GM23338 (cell line): ENCODE results near the gene INPP1. TPM values are rescaled to one million over a fixed set of nuclear protein-coding genes. Genes with fewer than 3 reads are reported as not detected.

ENCODE experiments used
- ATAC-seq: fragments of 200-7000 bp; cut with Tn5 transposase; 3 replicates; pipeline ENCODE4 v1.9.1; 2020
- DNase-seq: peaks from one replicate; pipeline ENCODE4 v3.0.0-alpha.2; 2015; ENCODE audit warnings: low spot score
- H2AFZ ChIP-seq: fragments of 200-600 bp; sonication (generic); 2 replicates; pipeline ENCODE4 v1.8.0; 2016; ENCODE audit warnings: antibody characterized with exemption, mild to moderate bottlenecking, moderate library complexity
- H3F3A ChIP-seq: fragments of 200-600 bp; sonication (generic); replicated peaks from 2 replicates; pipeline ENCODE4 v1.8.0; 2017; ENCODE audit warnings: antibody characterized with exemption, mixed run types, low read depth
- H3K27ac ChIP-seq: fragments of 200-600 bp; sonication (generic); 2 replicates; pipeline ENCODE4 v1.6.1; 2016; ENCODE audit warnings: low read depth
- H3K27me3 ChIP-seq: fragments of 200-600 bp; sonication (generic); 2 replicates; pipeline ENCODE4 v1.8.0; 2016; ENCODE audit warnings: mild to moderate bottlenecking, mixed run types, moderate library complexity; ENCODE audit not compliant: insufficient read depth
- H3K36me3 ChIP-seq: fragments of 200-600 bp; sonication (generic); 2 replicates; pipeline ENCODE4 v1.8.0; 2016; ENCODE audit warnings: mild to moderate bottlenecking; ENCODE audit not compliant: insufficient read depth
- H3K4me1 ChIP-seq: fragments of 200-600 bp; sonication (generic); 2 replicates; pipeline ENCODE4 v1.8.0; 2016; ENCODE audit warnings: mild to moderate bottlenecking, moderate library complexity; ENCODE audit not compliant: insufficient read depth
- H3K4me2 ChIP-seq: fragments of 200-600 bp; sonication (generic); 2 replicates; pipeline ENCODE4 v1.7.1; 2017; ENCODE audit warnings: mixed run types
- H3K4me3 ChIP-seq: fragments of 200-600 bp; sonication (generic); 2 replicates; pipeline ENCODE4 v1.6.1; 2016; ENCODE audit warnings: mixed run types
- H3K79me2 ChIP-seq: fragments of 200-600 bp; sonication (generic); replicated peaks from 2 replicates; pipeline ENCODE4 v1.8.0; 2017; ENCODE audit warnings: mild to moderate bottlenecking; ENCODE audit not compliant: insufficient read depth
- H3K9me2 ChIP-seq: fragments of 200-600 bp; sonication (generic); 2 replicates; pipeline ENCODE4 v1.8.0; 2017; ENCODE audit not compliant: insufficient read depth
- H4K20me1 ChIP-seq: fragments of 200-600 bp; sonication (generic); replicated peaks from 2 replicates; pipeline ENCODE4 v1.8.0; 2017; ENCODE audit warnings: mild to moderate bottlenecking; ENCODE audit not compliant: insufficient read depth
- H3K27ac Mint-ChIP-seq: 2 replicates; pipeline ENCODE4 v1.8.0; 2020; ENCODE audit warnings: inconsistent platforms, mild to moderate bottlenecking, moderate library complexity, mixed read lengths
- H3K27me3 Mint-ChIP-seq: 3 replicates; pipeline ENCODE4 v1.8.0; 2022; ENCODE audit warnings: low read depth, mild to moderate bottlenecking, moderate library complexity, mixed read lengths, inconsistent platforms; ENCODE audit not compliant: insufficient read depth, poor library complexity
- H3K36me3 Mint-ChIP-seq: 3 replicates; pipeline ENCODE4 v1.8.0; 2021; ENCODE audit warnings: low read depth, mild to moderate bottlenecking, inconsistent platforms, moderate library complexity, mixed read lengths
- H3K4me1 Mint-ChIP-seq: 3 replicates; pipeline ENCODE4 v1.8.0; 2020; ENCODE audit warnings: mild to moderate bottlenecking, inconsistent platforms, mixed read lengths
- H3K4me3 Mint-ChIP-seq: 3 replicates; pipeline ENCODE4 v1.8.0; 2021; ENCODE audit warnings: moderate library complexity, mild to moderate bottlenecking, inconsistent platforms, mixed read lengths
- H3K9me3 Mint-ChIP-seq: 3 replicates; pipeline ENCODE4 v1.8.0; 2020; ENCODE audit warnings: moderate library complexity, mild to moderate bottlenecking, inconsistent platforms, mixed read lengths
- CREB1 ChIP-seq: fragments of 250-450 bp; sonication (Bioruptor Pico); IDR thresholded peaks from 2 replicates; pipeline ENCODE4 v1.5.0; 2020; ENCODE audit warnings: low read depth, mild to moderate bottlenecking, moderate library complexity
- CTCF ChIP-seq, 2 experiments: fragments of 200-600 bp in 1 of 2; sonication (generic) in 1 of 2; conservative IDR thresholded peaks; 2 replicates each; pipeline versions ENCODE4 v1.5.1 to v1.6.1; 2016 to 2017; ENCODE audit warnings: antibody characterized with exemption in 2 of 2, low read depth in 2 of 2, mild to moderate bottlenecking in 2 of 2, moderate library complexity in 1 of 2
- ETS1 ChIP-seq: IDR thresholded peaks from 2 replicates; pipeline ENCODE4 v1.6.1; 2016; ENCODE audit warnings: antibody characterized with exemption
- EZH2 ChIP-seq: fragments of 200-600 bp; sonication (generic); IDR thresholded peaks from one replicate; pipeline ENCODE4 v1.8.0; 2017; ENCODE audit warnings: antibody characterized with exemption, mild to moderate bottlenecking, low read depth; ENCODE audit not compliant: unreplicated experiment
- JUNB ChIP-seq: IDR thresholded peaks from one replicate; pipeline ENCODE4 v1.6.1; 2016; ENCODE audit warnings: antibody characterized with exemption; ENCODE audit not compliant: unreplicated experiment
- NANOG ChIP-seq: IDR thresholded peaks from 2 replicates; pipeline ENCODE4 v1.6.1; 2016; ENCODE audit warnings: antibody characterized with exemption, borderline replicate concordance
- POLR2AphosphoS5 ChIP-seq: IDR thresholded peaks from 2 replicates; pipeline ENCODE4 v1.6.1; 2016; ENCODE audit warnings: antibody characterized with exemption, low read depth
- STAT1 ChIP-seq: IDR thresholded peaks from one replicate; pipeline ENCODE4 v1.6.1; 2016; ENCODE audit warnings: antibody characterized with exemption; ENCODE audit not compliant: unreplicated experiment
- ZNF114 ChIP-seq: fragments of 250-450 bp; sonication (Bioruptor Pico); IDR thresholded peaks from 2 replicates; pipeline ENCODE4 v1.5.0; 2020; ENCODE audit warnings: mild to moderate bottlenecking, moderate library complexity
- ZNF331 ChIP-seq: fragments of 250-450 bp; sonication (Bioruptor Pico); IDR thresholded peaks from 2 replicates; pipeline ENCODE4 v1.5.0; 2020; ENCODE audit warnings: low read depth, mild to moderate bottlenecking, moderate library complexity
- ZNF462 ChIP-seq: fragments of 250-450 bp; sonication (Bioruptor Pico); IDR thresholded peaks from 2 replicates; pipeline ENCODE4 v1.5.0; 2020; ENCODE audit warnings: mild to moderate bottlenecking, moderate library complexity
- polyA plus RNA-seq: library from polyadenylated mRNA; unstranded; fragments of >200 nt; fragmentation: Nextera tagmentation; extraction: Ambion mirVana; gene quantifications from 2 replicates; pipeline ENCODE4 v1.2.1, GENCODE V29; 2016
- total RNA-seq: library from RNA; depleted of rRNA; stranded (reverse); fragments of >200 nt; shearing (Covaris generic); gene quantifications from 2 replicates; pipeline ENCODE4 v1.2.3, GENCODE V29; 2014

Gene INPP1
- total and polyA plus RNA-seq, 2 experiments from 2014 or later = 2.6 to 6.5 TPM

GRCh38 chr2:190417045-190417842 is 73.9 kb downstream of the INPP1 start:
- Mint-ChIP-seq H3K27ac (no peak overlapping the region), H3K4me3 (no peak overlapping the region), H3K9me3 (no peaks in the 10 kb centered on the region), H3K36me3 (no peaks in the 10 kb centered on the region), H3K4me1 (peaks cover 16% of the 10 kb centered on the region), H3K27me3 (no peaks in the 10 kb centered on the region)
- no peak overlapping the region for H3K4me3 ChIP-seq
- H3K9me2 ChIP-seq = no peaks in the 10 kb centered on the region
- no peaks in the 10 kb centered on the region for H3K79me2 ChIP-seq
- H3K36me3 ChIP-seq = no peaks in the 10 kb centered on the region
- no peaks in the 10 kb centered on the region for H3F3A ChIP-seq
- no peak for ATAC-seq
- TF ChIP-seq NANOG = no peak
- no peak overlapping the region for H3K4me2 ChIP-seq
- no peak overlapping the region for H2AFZ ChIP-seq
- no peak for DNase-seq
- no peak overlapping the region for H3K27ac ChIP-seq
- H3K4me1 ChIP-seq = peaks cover 14% of the 10 kb centered on the region
- H4K20me1 ChIP-seq = no peaks in the 10 kb centered on the region
- H3K27me3 ChIP-seq = no peaks in the 10 kb centered on the region

GRCh38 chr2:190418727-190419126 is 75.3 kb downstream of the INPP1 start:
- Histone ChIP-seq H4K20me1 (no peaks in the 10 kb centered on the region), H3K4me1 (peaks cover under 1% of the 10 kb centered on the region; the same call in 1 of the 2 replicates), H3F3A (no peaks in the 10 kb centered on the region), H3K79me2 (no peaks in the 10 kb centered on the region), H3K9me2 (no peaks in the 10 kb centered on the region), H3K36me3 (no peaks in the 10 kb centered on the region), H3K4me2 (no peak overlapping the region), H2AFZ (no peak overlapping the region), H3K27ac (no peak overlapping the region), H3K4me3 (no peak overlapping the region), H3K27me3 (no peaks in the 10 kb centered on the region)
- no peaks in the 10 kb centered on the region for H3K27me3 Mint-ChIP-seq
- no peak overlapping the region for H3K4me3 Mint-ChIP-seq
- no peak overlapping the region for H3K27ac Mint-ChIP-seq
- peaks cover 1% of the 10 kb centered on the region; the same call in 2 of the 3 replicates for H3K4me1 Mint-ChIP-seq
- DNase-seq = peak; percentile 21
- no peaks in the 10 kb centered on the region for H3K9me3 Mint-ChIP-seq
- TF ChIP-seq CTCF (conservative IDR thresholded peaks at IDR 0.05; ENCODE audit: low read depth in 2 of 2) (no peak), ZNF114 (no peak), ZNF331 (CRISPR knock-in tag) (no peak), POLR2AphosphoS5 (no peak), EZH2 (no peak), ZNF462 (CRISPR knock-in tag) (no peak), CREB1 (no peak), JUNB (no peak), STAT1 (no peak), ETS1 (no peak), NANOG (no peak)
- peak; percentile 61 for ATAC-seq
- H3K36me3 Mint-ChIP-seq = no peaks in the 10 kb centered on the region
